ENCODE results near the gene TMEM184B. TPM values are rescaled to one million over a fixed set of nuclear protein-coding genes. Genes with fewer than 3 reads are reported as not detected.
"Not testable (repeated sequence)": the region's sequence is repeated elsewhere in the genome, so short reads cannot be mapped to it uniquely, and the experiment has no call there.

The TMEM184B gene
- total RNA-seq, 3 donors from 2014 or later (not counting 1 experiment from before 2014, with no cell fraction given), result 58.1 to 72.5 (median 68.6) TPM

DNA sequence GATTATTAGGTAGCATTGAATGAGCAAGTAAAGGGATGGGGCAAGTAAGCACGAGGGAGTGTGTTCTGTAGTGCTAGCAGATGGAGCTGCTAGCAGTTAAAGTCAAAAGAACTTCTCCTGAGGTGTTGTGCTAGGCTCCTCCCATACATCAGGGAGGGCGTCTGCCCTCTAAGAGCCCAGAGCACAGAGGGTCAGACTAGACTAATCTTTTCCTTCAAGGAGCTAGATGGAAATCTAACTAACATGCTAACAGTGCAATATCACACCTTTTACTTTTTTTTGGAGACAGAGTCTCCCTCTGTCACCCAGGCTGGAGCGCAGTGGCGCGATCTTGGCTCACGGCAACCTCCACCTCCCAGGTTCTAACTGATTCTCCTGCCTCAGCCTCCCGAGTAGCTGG lies 88.0 kb downstream of the TMEM184B start:
- intact Hi-C loops (cut with micrococcal nuclease), result loop anchor here (5.0 kb wide), 1 partner anchor 523 kb away; the partner anchor contains the start of gene GTPBP1
- no peaks in the 10 kb centered on the region for H3K27me3 Mint-ChIP-seq (ENCODE audit: low read depth in 2 of 2)
- peaks cover 27% of the 10 kb centered on the region for H3K4me1 ChIP-seq (ENCODE audit: control insufficient read depth, insufficient read depth, low read length)
- no peak overlapping the region for H3K4me3 ChIP-seq (ENCODE audit: low read length)
- no peaks in the 10 kb centered on the region for H3K27me3 ChIP-seq (ENCODE audit: control insufficient read depth, insufficient read depth, low read length)
- WGBS (ENCODE audit: insufficient coverage), result 86% methylated on average over 7 of the region's 7 CpGs
- TF ChIP-seq, protein P1, sequence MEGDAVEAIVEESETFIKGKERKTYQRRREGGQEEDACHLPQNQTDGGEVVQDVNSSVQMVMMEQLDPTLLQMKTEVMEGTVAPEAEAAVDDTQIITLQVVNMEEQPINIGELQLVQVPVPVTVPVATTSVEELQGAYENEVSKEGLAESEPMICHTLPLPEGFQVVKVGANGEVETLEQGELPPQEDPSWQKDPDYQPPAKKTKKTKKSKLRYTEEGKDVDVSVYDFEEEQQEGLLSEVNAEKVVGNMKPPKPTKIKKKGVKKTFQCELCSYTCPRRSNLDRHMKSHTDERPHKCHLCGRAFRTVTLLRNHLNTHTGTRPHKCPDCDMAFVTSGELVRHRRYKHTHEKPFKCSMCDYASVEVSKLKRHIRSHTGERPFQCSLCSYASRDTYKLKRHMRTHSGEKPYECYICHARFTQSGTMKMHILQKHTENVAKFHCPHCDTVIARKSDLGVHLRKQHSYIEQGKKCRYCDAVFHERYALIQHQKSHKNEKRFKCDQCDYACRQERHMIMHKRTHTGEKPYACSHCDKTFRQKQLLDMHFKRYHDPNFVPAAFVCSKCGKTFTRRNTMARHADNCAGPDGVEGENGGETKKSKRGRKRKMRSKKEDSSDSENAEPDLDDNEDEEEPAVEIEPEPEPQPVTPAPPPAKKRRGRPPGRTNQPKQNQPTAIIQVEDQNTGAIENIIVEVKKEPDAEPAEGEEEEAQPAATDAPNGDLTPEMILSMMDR (IDR thresholded peaks at IDR 0.05), result no peak
- H3K4me1 Mint-ChIP-seq, result peaks cover 24% of the 10 kb centered on the region in 2 donors
- no peak overlapping the region for H3K27ac ChIP-seq (ENCODE audit: low read length)
- no peaks in the 10 kb centered on the region for H3K36me3 Mint-ChIP-seq
- DNase-seq (no peak), ATAC-seq (no peak)
- H3K36me3 ChIP-seq (ENCODE audit: control insufficient read depth, insufficient read depth, low read length), result no peaks in the 10 kb centered on the region
- no peaks in the 10 kb centered on the region for H3K9me3 Mint-ChIP-seq
- H3K4me3 Mint-ChIP-seq, result no peak overlapping the region
- H3K27ac Mint-ChIP-seq, result no peak overlapping the region
- H3K9me3 ChIP-seq (ENCODE audit: control insufficient read depth, insufficient read depth, low read length), result no peaks in the 10 kb centered on the region

DNA sequence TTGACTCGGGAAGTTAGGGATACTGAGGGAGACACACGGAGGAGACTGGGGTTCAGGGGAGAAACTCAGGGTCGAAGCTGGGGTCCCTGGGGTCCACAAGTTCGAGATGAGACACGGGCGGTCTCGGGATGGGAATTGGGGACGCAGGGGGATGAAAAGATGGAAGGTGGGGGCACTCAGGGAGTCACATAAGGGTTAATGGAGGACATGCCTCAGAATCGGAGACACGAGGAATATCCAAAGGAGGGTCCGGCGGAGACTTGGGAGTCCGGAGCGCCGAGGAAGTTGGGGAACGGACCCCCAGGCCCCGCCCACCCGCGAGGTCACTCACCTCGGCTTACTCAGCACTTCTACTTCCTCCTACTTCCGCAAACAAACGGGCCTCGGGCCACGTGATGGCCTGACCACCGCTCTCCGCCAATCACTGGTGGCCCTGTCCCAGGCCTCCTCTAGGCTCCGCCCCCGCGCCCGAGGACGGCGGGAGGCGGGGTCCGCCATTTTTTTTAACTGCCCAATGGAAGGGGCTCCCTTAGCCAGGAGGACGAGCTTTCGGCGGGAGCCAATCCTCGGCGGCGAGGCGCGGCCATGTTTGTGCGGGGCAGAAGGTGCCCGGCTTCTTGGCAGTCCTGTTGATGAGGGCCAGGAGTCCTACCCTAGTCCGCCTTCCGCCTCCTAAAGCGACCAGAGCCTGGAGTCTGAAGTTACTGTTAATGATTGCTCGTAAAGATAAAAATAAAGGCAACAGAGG lies 91.2 kb downstream of the TMEM184B start, which contains the start of gene PLA2G6:
Gene PLA2G6, minus strand, starts transcription at position 378 of the 748 bp plus-strand sequence. CDS start 12,404 bp downstream, outside the sequence.
- H3K4me3 ChIP-seq (ENCODE audit: low read length), result peak within 1 kb of the TSS; percentile 59
- Mint-ChIP-seq H3K27me3 (ENCODE audit: low read depth in 2 of 2) (no peaks in the 10 kb centered on the region), H3K9me3 (no peaks in the 10 kb centered on the region), H3K4me3 (peak within 1 kb of the TSS; percentile 93), H3K4me1 (peaks cover 39 to 41% of the 10 kb centered on the region in 2 donors), H3K27ac (peak within 1 kb of the TSS; percentile 89 to 93), H3K36me3 (no peaks in the 10 kb centered on the region)
- peak; percentile 96 to 98 for DNase-seq
- TF ChIP-seq, protein P1 (IDR thresholded peaks at IDR 0.05), result no peak
- under 1% methylated on average over 48 of the region's 48 CpGs for WGBS (ENCODE audit: insufficient coverage)
- H3K9me3 ChIP-seq (ENCODE audit: control insufficient read depth, insufficient read depth, low read length), result no peaks in the 10 kb centered on the region
- intact Hi-C loops (cut with micrococcal nuclease), result loop anchor here (1.0 to 5.0 kb wide), 2 partner anchors 20 to 526 kb away; partner anchors contain the start of genes GTPBP1 and MAFF
- ATAC-seq, result peak; percentile 90 to 99 (median 92)
- H3K27me3 ChIP-seq (ENCODE audit: control insufficient read depth, insufficient read depth, low read length), result no peaks in the 10 kb centered on the region
- H3K27ac ChIP-seq (ENCODE audit: low read length), result peak within 1 kb of the TSS; percentile 75
- H3K4me1 ChIP-seq (ENCODE audit: control insufficient read depth, insufficient read depth, low read length), result peaks cover 45% of the 10 kb centered on the region
- no peaks in the 10 kb centered on the region for H3K36me3 ChIP-seq (ENCODE audit: control insufficient read depth, insufficient read depth, low read length)

DNA sequence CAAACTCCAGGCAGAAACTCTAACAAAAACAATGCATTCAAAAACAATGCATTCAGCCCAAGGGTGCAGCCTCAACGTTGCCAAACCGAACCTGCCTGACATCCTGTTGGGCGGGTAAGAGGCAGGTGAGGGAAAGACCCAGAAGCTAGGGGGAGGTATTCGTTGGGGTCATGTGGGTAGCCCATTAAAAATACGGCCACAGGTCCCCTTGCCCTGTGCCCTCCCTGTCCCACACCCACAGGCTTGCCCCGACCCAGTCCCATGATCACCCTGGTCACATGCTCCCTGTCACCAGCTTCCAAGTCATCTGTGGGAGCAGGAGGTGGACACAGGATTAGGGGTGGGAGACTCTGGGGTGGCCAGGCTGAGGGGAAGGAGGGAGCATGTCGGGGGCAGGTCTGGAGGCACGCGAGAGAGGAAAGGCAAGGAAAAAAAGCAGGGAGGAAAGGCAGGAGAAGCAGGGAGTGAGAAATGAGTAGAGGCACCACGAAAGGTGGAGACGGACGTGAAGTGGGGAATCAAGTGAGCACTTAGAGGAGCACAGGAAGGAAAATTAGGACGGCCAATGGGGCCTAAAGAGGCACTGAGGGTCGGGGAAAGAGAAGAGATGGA lies 91.9 kb downstream of the TMEM184B start:
- intact Hi-C loops (cut with micrococcal nuclease), result loop anchor here (1.0 to 5.0 kb wide), 2 partner anchors 20 to 526 kb away; partner anchors contain the start of genes GTPBP1 and MAFF

DNA sequence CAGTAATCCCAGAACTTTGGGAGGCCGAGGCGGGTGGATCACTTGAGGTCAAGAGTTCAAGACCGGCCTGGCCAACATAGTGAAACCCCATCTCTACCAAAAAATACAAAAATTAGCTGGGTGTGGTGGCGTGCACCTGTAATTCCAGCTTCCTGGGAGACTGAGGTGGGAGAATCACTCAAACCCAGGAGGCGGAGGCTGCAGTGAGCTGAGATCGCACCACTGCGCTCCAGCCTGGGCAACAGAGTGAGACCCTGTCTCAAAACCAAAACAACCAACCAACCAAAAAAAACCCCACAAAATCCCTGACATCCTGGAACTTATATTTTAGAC lies 94.2 kb downstream of the TMEM184B start:
- not testable (repeated sequence) for H3K9me3 ChIP-seq (ENCODE audit: control insufficient read depth, insufficient read depth, low read length); H3K36me3 Mint-ChIP-seq; H3K36me3 ChIP-seq (ENCODE audit: control insufficient read depth, insufficient read depth, low read length); H3K4me3 ChIP-seq (ENCODE audit: low read length); H3K27me3 Mint-ChIP-seq (ENCODE audit: low read depth in 2 of 2); H3K9me3 Mint-ChIP-seq; DNase-seq; H3K27ac ChIP-seq (ENCODE audit: low read length); ATAC-seq; H3K27me3 ChIP-seq (ENCODE audit: control insufficient read depth, insufficient read depth, low read length)
- peaks cover 53 to 62% of the 10 kb centered on the region in 2 donors for H3K4me1 Mint-ChIP-seq
- WGBS (ENCODE audit: insufficient coverage), result 98% methylated on average over 7 of the region's 7 CpGs
- intact Hi-C loops (cut with micrococcal nuclease), result loop anchor here (10.0 kb wide), 2 partner anchors 46 to 86 kb away; no protein-coding TSS in a partner anchor
- peak overlapping the region; percentile 89 to 93 for H3K27ac Mint-ChIP-seq
- H3K4me3 Mint-ChIP-seq, result peak overlapping the region; percentile 5
- peaks cover 75% of the 10 kb centered on the region for H3K4me1 ChIP-seq (ENCODE audit: control insufficient read depth, insufficient read depth, low read length)

More for the DNA sequence above, 91.9 kb downstream of the TMEM184B start:
- 4% methylated on average over 13 of the region's 14 CpGs for WGBS (ENCODE audit: insufficient coverage)
- peak overlapping the region; percentile 89 to 93 for H3K27ac Mint-ChIP-seq
- DNase-seq (peak in 1 of 2 donors; percentile 81), ATAC-seq (no peak)
- no peaks in the 10 kb centered on the region for H3K27me3 ChIP-seq (ENCODE audit: control insufficient read depth, insufficient read depth, low read length)
- no peaks in the 10 kb centered on the region for H3K27me3 Mint-ChIP-seq (ENCODE audit: low read depth in 2 of 2)
- no peaks in the 10 kb centered on the region for H3K9me3 ChIP-seq (ENCODE audit: control insufficient read depth, insufficient read depth, low read length)
- no peaks in the 10 kb centered on the region for H3K36me3 Mint-ChIP-seq
- peak overlapping the region; percentile 59 for H3K4me3 ChIP-seq (ENCODE audit: low read length)
- no peaks in the 10 kb centered on the region for H3K9me3 Mint-ChIP-seq
- H3K27ac ChIP-seq (ENCODE audit: low read length), result peak overlapping the region; percentile 75
- TF ChIP-seq, protein P1 (IDR thresholded peaks at IDR 0.05), result no peak
- peaks cover 45% of the 10 kb centered on the region in 2 donors for H3K4me1 Mint-ChIP-seq
- H3K4me1 ChIP-seq (ENCODE audit: control insufficient read depth, insufficient read depth, low read length), result peaks cover 52% of the 10 kb centered on the region
- no peaks in the 10 kb centered on the region for H3K36me3 ChIP-seq (ENCODE audit: control insufficient read depth, insufficient read depth, low read length)
- peak overlapping the region; percentile 93 for H3K4me3 Mint-ChIP-seq
